Measurements from ENCODE around the gene CHST11. TPM values are rescaled to one million over a fixed set of nuclear protein-coding genes. Genes with fewer than 3 reads are reported as not detected.

Gene CHST11
- total RNA-seq, 4 donors from 2014 or later, result 2.1 to 7.3 (median 4.9) TPM

- H3K4me3 ChIP-seq (ENCODE audit: low read depth, poor library complexity, severe bottlenecking), result no peak overlapping the region
- WGBS, 2 donors, result 83 to 86% methylated on average over 1 of the region's 1 CpG
- intact Hi-C loops (cut with DNase I; ENCODE audit: low total_unique reads), result no loop called here
- DNase-seq (ENCODE audit: low spot score in 2 of 2), result no peak
- no peak for TF ChIP-seq CTCF (IDR thresholded peaks at IDR 0.05)
- no peak for TF ChIP-seq POLR2A (IDR thresholded peaks at IDR 0.05)
These were observed 5.6 kb downstream of the CHST11 start for GRCh38 chr12:104462325-104462724.

- DNase-seq (ENCODE audit: low spot score in 2 of 2), result no peak
- intact Hi-C loops (cut with DNase I; ENCODE audit: low total_unique reads), result no loop called here
- TF ChIP-seq CTCF (IDR thresholded peaks at IDR 0.05) (no peak), POLR2A (IDR thresholded peaks at IDR 0.05) (no peak)
- no peak overlapping the region for H3K4me3 ChIP-seq (ENCODE audit: low read depth, poor library complexity, severe bottlenecking)
- 88 to 94% methylated on average over 1 of the region's 1 CpG for WGBS, 2 donors
These were observed 6.2 kb downstream of the CHST11 start for GRCh38 chr12:104462931-104463339.

- H3K4me3 ChIP-seq (ENCODE audit: low read depth, poor library complexity, severe bottlenecking), result no peak overlapping the region
- intact Hi-C loops (cut with DNase I; ENCODE audit: low total_unique reads), result no loop called here
- DNase-seq (ENCODE audit: low spot score in 2 of 2), result no peak
- whole genome bisulfite sequencing, 2 donors, result 87 to 88% methylated on average over 1 of the region's 1 CpG
- TF ChIP-seq POLR2A (IDR thresholded peaks at IDR 0.05), result no peak
- TF ChIP-seq CTCF (IDR thresholded peaks at IDR 0.05), result no peak
These were observed 6.6 kb downstream of the CHST11 start for GRCh38 chr12:104463368-104463767.

- intact Hi-C loops (cut with DNase I; ENCODE audit: low total_unique reads), result no loop called here
- no peak for DNase-seq (ENCODE audit: low spot score in 2 of 2)
- no peak overlapping the region for H3K4me3 ChIP-seq (ENCODE audit: low read depth, poor library complexity, severe bottlenecking)
- 59 to 69% methylated on average over 3 of the region's 3 CpGs for WGBS, 2 donors
- no peak for TF ChIP-seq CTCF (IDR thresholded peaks at IDR 0.05)
- no peak for TF ChIP-seq POLR2A (IDR thresholded peaks at IDR 0.05)
These were observed 8.2 kb downstream of the CHST11 start for GRCh38 chr12:104464899-104465298.

GRCh38 chr12:104466709-104467345, 10.1 kb downstream of the CHST11 start:
- H3K4me3 ChIP-seq (ENCODE audit: low read depth, poor library complexity, severe bottlenecking), result no peak overlapping the region
- DNase-seq (ENCODE audit: low spot score in 2 of 2), result no peak
- intact Hi-C loops (cut with DNase I; ENCODE audit: low total_unique reads), result no loop called here
- 63 to 90% methylated on average over 2 of the region's 2 CpGs for WGBS, 2 donors
- no peak for TF ChIP-seq POLR2A (IDR thresholded peaks at IDR 0.05)
- TF ChIP-seq CTCF (IDR thresholded peaks at IDR 0.05), result no peak

GRCh38 chr12:104467346-104467837, 10.6 kb downstream of the CHST11 start:
- WGBS, 2 donors, result 73 to 78% methylated on average over 5 of the region's 5 CpGs
- TF ChIP-seq POLR2A (IDR thresholded peaks at IDR 0.05) (no peak), CTCF (IDR thresholded peaks at IDR 0.05) (no peak)
- no peak overlapping the region for H3K4me3 ChIP-seq (ENCODE audit: low read depth, poor library complexity, severe bottlenecking)
- no peak for DNase-seq (ENCODE audit: low spot score in 2 of 2)
- intact Hi-C loops (cut with DNase I; ENCODE audit: low total_unique reads), result no loop called here
